NK-92 treated with Interleukin-12 subunit alpha and Interleukin-12 subunit beta, amount 100 ng/mL, for 24 hours (cell line): Measurements from ENCODE around the gene OR2T29.
"Not testable (repeated sequence)": the region's sequence is repeated elsewhere in the genome, so short reads cannot be mapped to it uniquely, and the experiment has no call there.

Experiments used
- DNase-seq: peaks from one replicate; lab custom pipeline; 2025; lab: John Stamatoyannopoulos, UW

Gene OR2T29

DNA sequence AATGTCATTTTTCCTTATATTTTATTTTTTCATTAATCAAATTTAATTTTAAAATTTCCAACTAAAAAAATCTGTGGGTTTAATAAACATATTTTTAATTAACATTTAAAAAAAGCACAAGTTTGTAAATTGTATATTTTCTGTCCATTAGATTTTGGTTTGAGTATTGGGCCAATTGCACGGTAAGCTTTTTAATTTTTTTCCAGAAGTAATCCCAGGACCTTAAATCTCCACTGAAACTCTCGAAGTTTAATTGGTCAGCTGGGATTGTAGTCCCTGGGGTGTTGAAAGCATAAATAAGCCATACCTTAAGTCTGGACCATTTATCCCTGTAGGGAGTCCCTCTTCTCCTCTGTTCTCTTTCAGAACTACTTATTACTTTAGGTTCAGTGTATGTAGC, 54.8 kb downstream of the OR2T29 start, which contains the start of gene OR2G6:
TSS of gene OR2G6 (plus strand) at position 301 of the 400 bp plus-strand sequence. CDS start 13,574 bp downstream, outside the sequence.
- DNase-seq, result not testable (repeated sequence)
